PC-9 (cell line): ENCODE data around the gene IL31. TPM values are rescaled to one million over a fixed set of nuclear protein-coding genes. Genes with fewer than 3 reads are reported as not detected.

Source experiments
- BruUV-seq: library from RNA; stranded (reverse); fragments of 400-500 nt; replicated peaks from 2 replicates; lab custom pipeline; 2021; lab: Mats Ljungman, UMichigan
- CTCF ChIA-PET: fragments of 300-600 bp; sonication (Branson Sonifier 250); formaldehyde crosslinking; loops from one replicate; lab custom pipeline; 2022; ENCODE audit warnings: antibody characterized with exemption; lab: Charles Lee
- POLR2A ChIA-PET: fragments of 300-600 bp; sonication (Branson Sonifier 250); formaldehyde crosslinking; loops from one replicate; lab custom pipeline; 2022; ENCODE audit warnings: antibody characterized with exemption; ENCODE audit not compliant: unreplicated experiment; lab: Charles Lee
- DNase-seq, 2 experiments: peaks; one replicate each; pipeline versions ENCODE4 v3.0.0 to v3.0.0-alpha.2; 2015 to 2022; ENCODE audit warnings: mixed read lengths in 1 of 2
- H2AFZ ChIP-seq: fragments of 200-600 bp; sonication (generic); 2 replicates; pipeline ENCODE4 v1.8.1; 2017; ENCODE audit warnings: antibody characterized with exemption
- H3F3A ChIP-seq: fragments of 200-600 bp; sonication (generic); 2 replicates; pipeline ENCODE4 v1.8.1; 2017; ENCODE audit warnings: antibody characterized with exemption, mild to moderate bottlenecking, low read depth; ENCODE audit not compliant: insufficient read depth
- H3K27ac ChIP-seq: fragments of 200-600 bp; sonication (generic); 2 replicates; pipeline ENCODE4 v1.6.1; 2016; ENCODE audit warnings: mixed run types
- H3K27me3 ChIP-seq: fragments of 200-600 bp; sonication (generic); 2 replicates; pipeline ENCODE4 v1.6.1; 2016; ENCODE audit warnings: low read depth, mixed run types; ENCODE audit not compliant: insufficient read depth
- H3K36me3 ChIP-seq: fragments of 200-600 bp; sonication (generic); 2 replicates; pipeline ENCODE4 v1.6.1; 2016; ENCODE audit warnings: low read depth, mixed run types
- H3K4me1 ChIP-seq: fragments of 200-600 bp; sonication (generic); replicated peaks from 2 replicates; pipeline ENCODE4 v1.6.1; 2016; ENCODE audit warnings: mixed run types; ENCODE audit not compliant: insufficient read depth
- H3K4me2 ChIP-seq: fragments of 200-600 bp; sonication (generic); 2 replicates; pipeline ENCODE4 v1.6.1; 2017; ENCODE audit warnings: mixed run types
- H3K4me3 ChIP-seq: fragments of 200-600 bp; sonication (generic); 2 replicates; pipeline ENCODE4 v1.6.1; 2016; ENCODE audit warnings: mixed run types
- H3K79me2 ChIP-seq: fragments of 200-600 bp; sonication (generic); 2 replicates; pipeline ENCODE4 v1.6.1; 2017; ENCODE audit warnings: low read depth, mixed run types
- H3K9me2 ChIP-seq: fragments of 200-600 bp; sonication (generic); 2 replicates; pipeline ENCODE4 v1.8.1; 2017; ENCODE audit warnings: mild to moderate bottlenecking; ENCODE audit not compliant: insufficient read depth
- H3K9me3 ChIP-seq: fragments of 200-600 bp; sonication (generic); 2 replicates; pipeline ENCODE4 v1.8.1; 2016; ENCODE audit warnings: low read depth; ENCODE audit not compliant: insufficient read depth
- H4K20me1 ChIP-seq: fragments of 200-600 bp; sonication (generic); 2 replicates; pipeline ENCODE4 v1.8.1; 2017; ENCODE audit not compliant: insufficient read depth
- EZH2 ChIP-seq: fragments of 200-600 bp; sonication (generic); IDR thresholded peaks from 2 replicates; pipeline ENCODE4 v1.8.0; 2017; ENCODE audit warnings: antibody characterized with exemption, low read depth
- intact Hi-C: fragments of 100-400 bp; cut with micrococcal nuclease; formaldehyde crosslinking; loops from one replicate; pipeline ENCODE4 v1.10.0; 2022; ENCODE audit not compliant: unreplicated experiment
- total RNA-seq: library from RNA; stranded (reverse); gene quantifications from 2 replicates; pipeline ENCODE4 v1.2.3, GENCODE V29; 2021
- TF ChIP-seq, protein P1 (sequence below): fragments of 200-600 bp; sonication (generic); conservative IDR thresholded peaks from 2 replicates; pipeline ENCODE4 v1.6.1; 2017; ENCODE audit warnings: mixed run types, antibody characterized with exemption, mild to moderate bottlenecking, moderate library complexity

The IL31 gene
- total RNA-seq, 1 experiment from 2014 or later = not detected

DNA sequence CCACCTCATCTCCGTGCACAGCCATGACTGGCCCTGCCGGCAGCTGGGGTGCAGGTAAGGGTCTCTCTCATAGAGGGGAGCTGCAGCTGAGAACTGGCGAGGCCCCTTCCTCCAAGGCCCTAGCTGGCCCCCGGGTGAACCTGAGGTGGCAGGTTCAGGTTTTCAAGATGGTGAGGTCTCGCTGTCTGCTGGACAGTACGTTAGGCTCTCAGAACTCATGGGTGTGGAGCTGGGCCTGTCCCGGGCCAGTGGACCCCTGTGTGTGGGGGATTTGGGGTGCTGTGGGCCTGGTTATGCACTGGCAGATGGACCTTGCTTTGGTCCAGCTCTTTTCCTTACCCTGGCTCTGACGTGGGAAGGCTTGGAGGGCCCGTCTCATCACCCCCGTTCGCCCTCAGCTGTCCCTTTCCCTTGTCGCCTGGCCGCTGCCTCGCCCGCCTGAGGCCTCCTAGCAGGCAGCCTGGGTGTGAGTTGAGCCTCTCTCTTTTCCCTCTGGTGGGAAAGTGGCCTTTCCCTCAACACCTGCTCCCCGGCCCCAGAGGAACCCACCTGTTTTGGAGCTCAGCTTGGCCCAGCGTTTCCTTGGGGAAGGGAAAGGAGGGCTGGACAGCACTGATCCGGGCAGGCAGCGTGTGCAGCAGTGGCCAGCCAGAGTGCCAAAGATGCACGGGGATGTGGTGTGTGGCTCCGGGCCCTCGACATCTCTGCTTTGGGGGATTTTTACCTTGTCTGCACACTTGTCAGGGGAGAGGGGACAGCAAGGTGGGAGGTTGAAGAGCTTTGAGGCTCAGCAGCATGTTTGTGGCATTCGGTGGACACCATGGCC is 28.3 kb downstream of the IL31 start:
- Histone ChIP-seq H3K27ac (no peak overlapping the region), H2AFZ (no peak overlapping the region), H4K20me1 (no peaks in the 10 kb centered on the region), H3K4me2 (no peak overlapping the region), H3K79me2 (no peaks in the 10 kb centered on the region), H3K4me1 (no peaks in the 10 kb centered on the region), H3K27me3 (no peaks in the 10 kb centered on the region), H3K4me3 (no peak overlapping the region), H3K9me2 (no peaks in the 10 kb centered on the region), H3K36me3 (no peaks in the 10 kb centered on the region), H3K9me3 (no peaks in the 10 kb centered on the region), H3F3A (no peaks in the 10 kb centered on the region)
- DNase-seq = no peak
- intact Hi-C loops = no loop called here
- POLR2A ChIA-PET = no interaction called here
- CTCF ChIA-PET = interaction anchor here (0.6 kb wide), 1 partner anchor 106 kb away, joined by 4 read pairs; no protein-coding TSS in a partner anchor
- TF ChIP-seq, protein P1, sequence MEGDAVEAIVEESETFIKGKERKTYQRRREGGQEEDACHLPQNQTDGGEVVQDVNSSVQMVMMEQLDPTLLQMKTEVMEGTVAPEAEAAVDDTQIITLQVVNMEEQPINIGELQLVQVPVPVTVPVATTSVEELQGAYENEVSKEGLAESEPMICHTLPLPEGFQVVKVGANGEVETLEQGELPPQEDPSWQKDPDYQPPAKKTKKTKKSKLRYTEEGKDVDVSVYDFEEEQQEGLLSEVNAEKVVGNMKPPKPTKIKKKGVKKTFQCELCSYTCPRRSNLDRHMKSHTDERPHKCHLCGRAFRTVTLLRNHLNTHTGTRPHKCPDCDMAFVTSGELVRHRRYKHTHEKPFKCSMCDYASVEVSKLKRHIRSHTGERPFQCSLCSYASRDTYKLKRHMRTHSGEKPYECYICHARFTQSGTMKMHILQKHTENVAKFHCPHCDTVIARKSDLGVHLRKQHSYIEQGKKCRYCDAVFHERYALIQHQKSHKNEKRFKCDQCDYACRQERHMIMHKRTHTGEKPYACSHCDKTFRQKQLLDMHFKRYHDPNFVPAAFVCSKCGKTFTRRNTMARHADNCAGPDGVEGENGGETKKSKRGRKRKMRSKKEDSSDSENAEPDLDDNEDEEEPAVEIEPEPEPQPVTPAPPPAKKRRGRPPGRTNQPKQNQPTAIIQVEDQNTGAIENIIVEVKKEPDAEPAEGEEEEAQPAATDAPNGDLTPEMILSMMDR = no peak
- BruUV-seq = no TSS peak

DNA sequence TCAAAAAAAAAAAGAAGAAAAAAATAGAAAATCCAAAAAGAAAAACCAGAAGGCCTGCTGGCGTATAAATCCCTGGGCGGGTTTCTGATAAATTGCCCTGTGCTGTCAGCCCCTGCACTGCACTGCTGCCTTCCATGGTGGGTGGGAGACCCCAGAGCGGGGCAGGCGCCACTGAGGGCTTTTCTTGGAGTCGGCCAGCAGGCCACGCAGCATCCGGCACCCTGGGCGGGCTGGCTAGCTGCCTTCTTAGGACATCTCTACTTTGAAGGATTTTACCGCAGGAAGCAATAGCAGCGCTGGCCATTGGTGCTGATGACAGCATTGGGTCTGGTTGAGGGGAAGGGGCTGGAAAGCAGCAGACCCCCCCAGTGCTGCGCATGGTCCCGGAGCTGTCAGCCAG is 29.1 kb downstream of the IL31 start:
- no peaks in the 10 kb centered on the region for H4K20me1 ChIP-seq
- no peaks in the 10 kb centered on the region for H3K79me2 ChIP-seq
- H3K9me2 ChIP-seq = no peaks in the 10 kb centered on the region
- H3K4me1 ChIP-seq = no peaks in the 10 kb centered on the region
- intact Hi-C loops = no loop called here
- no peak overlapping the region for H3K27ac ChIP-seq
- H3K9me3 ChIP-seq = no peaks in the 10 kb centered on the region
- DNase-seq = no peak
- TSS peak; percentile 9 for BruUV-seq
- ChIA-PET POLR2A (no interaction called here), CTCF (interaction anchor here (0.6 kb wide), 1 partner anchor 105 kb away, joined by 4 read pairs; no protein-coding TSS in a partner anchor)
- TF ChIP-seq EZH2 = no peak
- TF ChIP-seq, protein P1 = no peak
- no peak overlapping the region for H3K4me3 ChIP-seq
- H3K27me3 ChIP-seq = no peaks in the 10 kb centered on the region
- H3K36me3 ChIP-seq = no peaks in the 10 kb centered on the region
- no peak overlapping the region for H3K4me2 ChIP-seq
- H2AFZ ChIP-seq = no peak overlapping the region
- H3F3A ChIP-seq = no peaks in the 10 kb centered on the region

DNA sequence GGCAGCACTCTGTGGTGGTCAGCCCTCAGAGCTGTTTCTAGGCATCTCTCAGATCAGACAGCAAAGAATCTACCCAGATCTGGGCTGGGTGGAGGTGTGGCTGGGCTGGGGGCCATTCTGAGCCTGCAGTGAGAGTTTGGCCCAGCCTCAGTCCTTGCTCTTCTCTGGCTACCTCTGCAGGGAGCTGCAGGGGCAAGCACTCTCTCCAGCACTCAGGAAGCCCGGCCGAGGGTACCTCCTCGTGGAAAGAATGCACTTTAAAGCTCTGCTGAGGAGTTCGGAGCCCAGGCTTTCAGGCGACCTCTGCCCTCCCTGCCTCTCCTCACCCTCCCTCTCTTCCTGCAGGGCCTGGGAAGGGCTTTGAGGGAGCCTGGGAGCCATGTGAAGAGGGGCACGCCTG is 31.2 kb downstream of the IL31 start:
- Histone ChIP-seq H3K9me3 (no peaks in the 10 kb centered on the region), H3K4me3 (no peak overlapping the region), H3K4me1 (no peaks in the 10 kb centered on the region), H3K79me2 (no peaks in the 10 kb centered on the region), H3F3A (no peaks in the 10 kb centered on the region), H4K20me1 (no peaks in the 10 kb centered on the region; the same call in 1 of the 2 replicates), H3K27ac (no peak overlapping the region), H2AFZ (no peak overlapping the region), H3K4me2 (no peak overlapping the region), H3K36me3 (no peaks in the 10 kb centered on the region), H3K9me2 (no peaks in the 10 kb centered on the region), H3K27me3 (no peaks in the 10 kb centered on the region)
- DNase-seq = no peak
- BruUV-seq = no TSS peak
- TF ChIP-seq, protein P1 = no peak
- TF ChIP-seq EZH2 = no peak
- CTCF ChIA-PET = interaction anchor here (0.6 kb wide), 1 partner anchor 1317 kb away, joined by 8 read pairs; no protein-coding TSS in a partner anchor
- POLR2A ChIA-PET = no interaction called here
- intact Hi-C loops = no loop called here
